SJCRH30 (cell line): ENCODE results near the gene LAMA4. TPM values are rescaled to one million over a fixed set of nuclear protein-coding genes. Genes with fewer than 3 reads are reported as not detected.

ENCODE experiments used
- DNase-seq, 2 experiments: peaks; one replicate each; pipeline ENCODE4 v3.0.0-alpha.2; 2015 to 2020
- H3K27ac ChIP-seq: fragments of 250-450 bp; sonication (Bioruptor Pico); 2 replicates; pipeline ENCODE4 v1.5.1; 2020; ENCODE audit warnings: mild to moderate bottlenecking, moderate library complexity
- H3K27me3 ChIP-seq: fragments of 250-450 bp; sonication (Bioruptor Pico); 2 replicates; pipeline ENCODE4 v1.5.1; 2020; ENCODE audit warnings: mild to moderate bottlenecking, moderate library complexity
- H3K36me3 ChIP-seq: fragments of 250-450 bp; sonication (Bioruptor Pico); 2 replicates; pipeline ENCODE4 v1.5.1; 2020; ENCODE audit warnings: mild to moderate bottlenecking, moderate library complexity
- H3K4me1 ChIP-seq: fragments of 250-450 bp; sonication (Bioruptor Pico); 2 replicates; pipeline ENCODE4 v1.5.1; 2020; ENCODE audit warnings: mild to moderate bottlenecking, moderate library complexity
- H3K4me3 ChIP-seq: fragments of 250-450 bp; sonication (Bioruptor Pico); 2 replicates; pipeline ENCODE4 v1.5.1; 2020; ENCODE audit warnings: mild to moderate bottlenecking, moderate library complexity
- H3K9me3 ChIP-seq: fragments of 250-450 bp; sonication (Bioruptor Pico); replicated peaks from 2 replicates; pipeline ENCODE4 v1.5.1; 2020; ENCODE audit warnings: mild to moderate bottlenecking, moderate library complexity
- total RNA-seq: library from RNA; depleted of rRNA; stranded (reverse); fragments of >200 nt; shearing (Covaris generic); gene quantifications from 2 replicates; pipeline ENCODE4 v1.2.3, GENCODE V29; 2014

LAMA4 gene
- total RNA-seq, 1 experiment from 2014 or later = 28.5 TPM

DNA sequence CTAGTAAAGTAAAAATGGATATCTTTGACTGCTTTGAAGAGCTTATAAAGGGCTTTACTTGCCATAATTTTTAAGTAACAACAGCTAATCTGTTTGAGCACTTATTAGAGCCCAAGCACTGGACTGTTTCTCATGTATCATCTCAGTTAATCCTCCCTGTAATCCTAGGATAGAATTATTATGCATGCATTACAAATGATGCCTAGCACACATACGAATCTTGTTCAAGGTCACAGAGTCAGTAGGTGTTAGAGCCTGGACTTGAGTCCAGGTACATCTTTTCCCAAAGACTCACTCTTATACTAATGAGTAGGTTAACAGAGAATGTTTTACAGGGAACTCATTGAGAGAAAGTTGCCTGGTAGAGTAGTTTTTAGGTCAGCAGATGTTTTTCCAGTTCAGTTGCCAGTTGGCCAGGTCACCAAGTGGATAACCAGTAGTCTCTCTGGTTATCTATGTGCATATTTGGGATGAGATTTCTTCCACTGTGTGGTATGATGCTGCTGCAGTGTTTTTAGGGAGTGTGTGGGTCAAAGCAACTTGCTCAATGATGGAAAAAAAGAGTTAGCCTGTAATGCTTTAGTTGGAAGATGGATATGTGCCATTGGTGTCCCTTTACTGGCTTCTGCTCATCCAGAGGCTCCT is 32.3 kb upstream of the LAMA4 start:
- Histone ChIP-seq H3K4me3 (no peak overlapping the region), H3K27me3 (no peaks in the 10 kb centered on the region), H3K4me1 (peaks cover 56% of the 10 kb centered on the region), H3K36me3 (no peaks in the 10 kb centered on the region), H3K9me3 (no peaks in the 10 kb centered on the region), H3K27ac (peak overlapping the region; percentile 84; the same call in 1 of the 2 replicates)
- no peak for DNase-seq

DNA sequence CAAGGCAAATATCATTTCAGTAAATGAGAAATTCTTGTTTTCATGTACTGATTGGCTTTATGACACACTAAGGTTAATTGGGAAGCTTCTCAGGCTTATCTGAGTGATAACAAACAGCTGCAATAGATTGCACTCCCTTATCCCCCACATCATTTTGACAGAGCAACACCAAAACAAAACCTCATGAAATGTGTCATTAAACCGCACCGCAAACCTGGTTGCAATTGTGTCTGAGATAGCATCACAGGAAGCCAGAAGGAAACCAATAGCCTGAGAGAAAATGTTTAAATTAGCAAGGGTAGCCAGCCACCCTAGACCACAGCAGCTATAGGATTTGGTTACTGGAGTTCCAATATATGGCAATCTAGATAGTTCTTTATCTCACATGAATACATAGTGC is 31.6 kb upstream of the LAMA4 start:
- H3K27ac ChIP-seq = no peak overlapping the region
- H3K27me3 ChIP-seq = no peaks in the 10 kb centered on the region
- no peaks in the 10 kb centered on the region for H3K9me3 ChIP-seq
- no peak overlapping the region for H3K4me3 ChIP-seq
- H3K4me1 ChIP-seq = peaks cover 58% of the 10 kb centered on the region
- H3K36me3 ChIP-seq = no peaks in the 10 kb centered on the region
- peak in 1 of 2 experiments; percentile 35 for DNase-seq

DNA sequence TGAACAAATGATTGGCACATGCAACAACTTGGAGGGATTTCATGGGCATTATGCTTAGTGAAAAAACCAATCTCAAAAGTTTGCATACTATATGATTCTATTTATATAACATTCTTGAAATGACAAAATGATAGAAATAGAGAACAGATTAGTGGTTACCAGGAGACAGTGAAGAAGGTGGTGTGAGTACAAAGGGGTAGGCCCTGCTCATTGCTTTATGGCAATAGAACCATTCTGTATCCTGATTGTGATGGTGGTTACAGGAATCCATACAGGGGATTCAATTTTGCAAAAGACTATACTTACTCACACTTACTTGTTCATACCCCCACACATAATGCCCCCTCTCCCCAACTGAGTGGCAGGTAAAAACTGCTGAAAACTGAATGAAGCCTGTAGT is 30.2 kb upstream of the LAMA4 start:
- no peaks in the 10 kb centered on the region for H3K36me3 ChIP-seq
- H3K4me1 ChIP-seq = peaks cover 64% of the 10 kb centered on the region
- H3K9me3 ChIP-seq = no peaks in the 10 kb centered on the region; the same call in 1 of the 2 replicates
- H3K27me3 ChIP-seq = no peaks in the 10 kb centered on the region
- H3K4me3 ChIP-seq = no peak overlapping the region
- no peak overlapping the region for H3K27ac ChIP-seq
- no peak for DNase-seq

DNA sequence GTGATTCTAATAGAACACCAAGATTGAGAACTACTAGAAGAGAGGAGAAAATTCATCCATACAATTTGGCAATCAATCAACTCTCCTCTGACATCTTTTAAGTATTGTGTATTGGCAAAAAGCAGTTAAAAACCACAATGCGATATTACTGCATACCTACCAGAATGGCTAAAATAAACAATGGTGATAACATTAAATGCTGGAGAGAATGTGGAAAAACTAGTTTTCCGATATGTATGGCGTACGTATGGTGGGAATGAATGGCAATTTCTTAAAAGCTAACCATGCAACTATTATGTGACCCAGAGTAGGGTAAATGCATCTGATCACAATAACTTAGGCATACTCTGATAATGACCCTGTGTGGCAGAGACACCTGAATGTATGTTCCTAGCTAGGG is 29.3 kb upstream of the LAMA4 start:
- DNase-seq = no peak
- Histone ChIP-seq H3K36me3 (no peaks in the 10 kb centered on the region), H3K9me3 (no peaks in the 10 kb centered on the region; the same call in 1 of the 2 replicates), H3K27me3 (no peaks in the 10 kb centered on the region), H3K27ac (no peak overlapping the region), H3K4me3 (no peak overlapping the region), H3K4me1 (peaks cover 59% of the 10 kb centered on the region)

DNA sequence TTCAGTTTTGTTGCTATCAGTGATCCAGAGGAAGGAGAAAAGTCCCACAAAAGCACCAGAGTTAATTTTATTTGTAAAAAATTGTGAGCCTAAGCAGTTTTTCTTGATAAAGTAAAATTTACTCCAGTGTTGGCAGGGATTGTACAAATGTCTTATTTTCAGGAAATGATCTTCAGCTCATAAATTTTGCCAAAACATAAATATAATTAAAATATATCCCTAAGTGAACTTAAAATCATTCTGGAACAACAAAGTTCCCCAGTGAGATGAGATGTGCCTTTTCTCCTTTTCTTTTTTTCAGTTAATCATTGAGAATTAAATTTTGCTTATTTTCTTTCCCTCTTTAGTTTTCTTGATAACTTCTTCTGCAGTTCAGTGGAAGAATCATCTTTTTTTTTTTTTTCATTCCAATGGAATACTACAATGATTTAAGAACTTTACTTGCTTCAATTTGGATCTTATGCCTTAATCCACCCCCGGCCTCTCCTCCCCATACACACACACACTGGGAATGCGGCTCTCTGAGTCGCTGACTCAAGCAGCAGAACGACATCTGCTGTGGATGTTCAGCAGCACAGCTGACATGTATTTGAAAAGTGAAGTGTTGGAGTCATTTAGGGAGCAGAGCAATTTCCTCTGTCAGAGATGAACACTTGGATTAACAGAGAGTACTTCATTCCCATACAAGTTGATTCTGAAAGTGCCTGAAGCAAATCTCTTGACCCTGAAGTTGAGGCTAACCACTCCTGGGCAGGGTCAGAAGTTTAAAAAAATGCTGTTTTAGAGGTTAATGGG is 27.7 kb upstream of the LAMA4 start:
- H3K4me3 ChIP-seq = no peak overlapping the region
- H3K4me1 ChIP-seq = peaks cover 43% of the 10 kb centered on the region
- peak overlapping the region; percentile 48 for H3K27ac ChIP-seq
- H3K27me3 ChIP-seq = no peaks in the 10 kb centered on the region
- DNase-seq = peak; percentile 88 to 93
- H3K36me3 ChIP-seq = no peaks in the 10 kb centered on the region
- H3K9me3 ChIP-seq = no peaks in the 10 kb centered on the region; the same call in 1 of the 2 replicates

DNA sequence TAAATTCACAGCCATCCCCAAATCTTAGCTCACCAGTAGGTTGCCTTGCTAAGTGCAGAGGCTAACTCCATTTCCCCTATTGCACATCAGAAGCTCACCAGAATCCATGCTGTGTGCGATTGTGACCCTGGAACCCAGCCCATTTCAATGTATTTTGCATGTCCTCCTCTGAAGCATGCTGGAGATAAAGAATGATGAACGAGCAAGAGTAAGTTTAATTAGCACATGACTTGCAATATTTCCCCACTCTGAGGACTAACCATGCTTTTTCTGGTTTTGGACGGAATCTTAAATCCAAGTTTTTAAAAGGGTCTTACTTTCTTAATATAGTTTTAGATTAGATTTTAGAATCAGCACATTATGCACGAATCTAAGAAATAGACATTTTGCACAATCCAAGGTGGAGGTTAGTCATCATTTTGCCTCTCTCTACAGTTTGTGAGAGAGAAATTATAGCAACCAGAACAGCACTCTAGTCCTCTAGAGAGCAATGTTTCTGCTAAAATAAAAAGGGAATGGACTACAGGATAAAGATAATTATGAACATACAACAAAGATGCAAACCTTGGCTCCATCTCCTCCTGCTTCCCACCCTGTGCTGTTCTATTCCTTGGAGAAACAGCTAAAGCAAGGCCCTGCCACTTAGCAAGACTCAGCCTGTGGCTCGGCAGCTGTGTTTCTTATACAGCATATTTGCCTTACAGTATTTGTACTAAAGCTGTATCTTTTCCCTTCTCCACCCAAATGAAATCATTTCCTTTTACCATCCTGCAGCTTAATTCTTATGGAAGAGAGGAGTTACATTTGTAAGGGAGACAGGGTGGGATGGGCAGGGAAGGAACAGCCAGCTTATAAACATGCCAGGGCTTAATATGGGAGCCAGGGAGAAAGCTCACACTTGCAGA is 24.9 kb upstream of the LAMA4 start:
- Histone ChIP-seq H3K27me3 (no peaks in the 10 kb centered on the region), H3K4me1 (peaks cover 30% of the 10 kb centered on the region), H3K4me3 (no peak overlapping the region), H3K27ac (no peak overlapping the region), H3K36me3 (no peaks in the 10 kb centered on the region), H3K9me3 (no peaks in the 10 kb centered on the region; the same call in 1 of the 2 replicates)
- no peak for DNase-seq

DNA sequence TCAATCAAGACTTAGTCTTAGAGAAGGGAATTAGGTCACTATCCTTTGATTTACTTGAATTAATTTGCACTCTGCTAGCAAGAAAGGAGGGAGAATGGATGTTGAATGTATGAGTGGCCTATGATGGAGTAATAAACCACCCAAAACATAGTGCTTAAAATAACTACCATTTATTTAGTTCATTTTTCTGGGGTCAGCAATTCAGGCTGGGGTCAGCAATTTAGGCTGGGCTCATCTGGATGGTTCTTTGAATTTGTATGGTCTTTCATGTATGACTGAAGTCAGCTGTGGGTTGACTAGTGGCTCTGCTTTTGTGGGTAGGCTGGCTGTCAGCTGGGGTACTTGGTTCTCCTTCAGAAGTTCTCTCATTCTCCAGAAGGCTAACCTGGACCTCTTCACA is 21.0 kb upstream of the LAMA4 start:
- no peak overlapping the region for H3K27ac ChIP-seq

DNA sequence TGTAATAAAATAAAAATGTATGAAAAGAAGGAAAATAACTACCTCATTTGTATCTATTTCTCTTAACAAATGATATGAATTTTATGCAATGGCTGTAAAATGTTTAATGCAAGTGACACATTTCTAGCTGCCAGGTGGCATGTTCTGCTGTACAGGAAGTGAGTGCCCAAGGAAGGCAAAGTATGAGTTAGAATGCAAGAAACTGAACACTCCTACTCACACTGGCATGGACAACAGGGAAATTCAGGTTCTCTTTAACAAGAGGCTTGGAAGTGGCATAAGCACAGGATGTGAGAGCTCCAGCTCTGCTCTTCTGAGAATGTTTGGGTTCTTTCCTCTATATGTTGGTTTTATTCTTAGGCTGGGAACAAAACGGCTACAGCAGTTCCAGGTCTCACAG is 20.4 kb upstream of the LAMA4 start:
- H3K27me3 ChIP-seq = no peaks in the 10 kb centered on the region
- no peak overlapping the region for H3K27ac ChIP-seq
- H3K4me3 ChIP-seq = no peak overlapping the region
- H3K9me3 ChIP-seq = no peaks in the 10 kb centered on the region
- no peaks in the 10 kb centered on the region for H3K36me3 ChIP-seq
- no peak for DNase-seq
- peaks cover 12% of the 10 kb centered on the region; the same call in 1 of the 2 replicates for H3K4me1 ChIP-seq

More for the DNA sequence above, 21.0 kb upstream of the LAMA4 start:
- no peaks in the 10 kb centered on the region for H3K9me3 ChIP-seq
- no peak for DNase-seq
- H3K27me3 ChIP-seq = no peaks in the 10 kb centered on the region
- H3K36me3 ChIP-seq = no peaks in the 10 kb centered on the region
- H3K4me3 ChIP-seq = no peak overlapping the region
- peaks cover 13% of the 10 kb centered on the region; the same call in 1 of the 2 replicates for H3K4me1 ChIP-seq

DNA sequence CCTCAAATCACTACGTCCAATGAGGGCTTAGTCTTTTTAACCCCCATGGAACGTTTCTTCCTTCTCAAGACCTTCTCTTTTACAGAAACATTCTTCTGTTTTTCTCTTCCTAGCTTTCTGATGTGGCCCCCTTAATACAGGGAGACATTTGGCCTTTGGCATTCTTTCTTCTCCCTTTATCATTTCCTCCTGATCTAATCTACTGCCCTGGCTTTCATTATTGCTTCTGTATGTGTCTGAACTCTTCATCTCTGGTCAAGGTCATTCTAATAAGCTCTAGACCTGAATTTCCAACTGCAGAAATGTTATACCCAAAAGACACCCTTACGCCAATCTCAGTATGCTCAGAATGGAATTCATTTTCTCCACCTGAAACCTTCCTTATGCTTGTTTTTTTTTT is 18.4 kb upstream of the LAMA4 start:
- Histone ChIP-seq H3K27ac (no peak overlapping the region), H3K4me3 (no peak overlapping the region), H3K4me1 (peaks cover 6% of the 10 kb centered on the region; the same call in 1 of the 2 replicates), H3K27me3 (no peaks in the 10 kb centered on the region), H3K9me3 (no peaks in the 10 kb centered on the region), H3K36me3 (no peaks in the 10 kb centered on the region)
- no peak for DNase-seq

DNA sequence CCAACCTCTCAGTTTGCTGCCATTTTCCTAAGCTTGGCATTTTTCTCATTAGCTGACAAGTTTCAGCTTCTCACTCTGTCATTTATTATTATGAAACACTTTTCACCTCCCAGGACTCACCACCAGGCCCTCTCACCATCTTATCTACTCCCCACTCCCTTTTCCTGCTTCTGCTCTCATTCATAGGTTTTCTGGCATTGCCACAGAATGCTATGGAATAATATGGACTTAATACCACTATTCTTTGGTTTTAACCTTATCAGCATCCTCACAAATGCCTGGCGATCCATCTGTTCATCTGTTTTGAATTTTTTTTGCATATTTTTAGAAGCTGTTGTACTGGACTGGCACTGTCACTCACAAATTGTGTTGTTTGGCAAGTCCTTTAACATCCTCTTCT is 16.4 kb upstream of the LAMA4 start:
- Histone ChIP-seq H3K36me3 (no peaks in the 10 kb centered on the region), H3K9me3 (no peaks in the 10 kb centered on the region), H3K4me1 (peaks cover 6% of the 10 kb centered on the region; the same call in 1 of the 2 replicates), H3K27me3 (no peaks in the 10 kb centered on the region), H3K27ac (no peak overlapping the region), H3K4me3 (no peak overlapping the region)
- DNase-seq = no peak

DNA sequence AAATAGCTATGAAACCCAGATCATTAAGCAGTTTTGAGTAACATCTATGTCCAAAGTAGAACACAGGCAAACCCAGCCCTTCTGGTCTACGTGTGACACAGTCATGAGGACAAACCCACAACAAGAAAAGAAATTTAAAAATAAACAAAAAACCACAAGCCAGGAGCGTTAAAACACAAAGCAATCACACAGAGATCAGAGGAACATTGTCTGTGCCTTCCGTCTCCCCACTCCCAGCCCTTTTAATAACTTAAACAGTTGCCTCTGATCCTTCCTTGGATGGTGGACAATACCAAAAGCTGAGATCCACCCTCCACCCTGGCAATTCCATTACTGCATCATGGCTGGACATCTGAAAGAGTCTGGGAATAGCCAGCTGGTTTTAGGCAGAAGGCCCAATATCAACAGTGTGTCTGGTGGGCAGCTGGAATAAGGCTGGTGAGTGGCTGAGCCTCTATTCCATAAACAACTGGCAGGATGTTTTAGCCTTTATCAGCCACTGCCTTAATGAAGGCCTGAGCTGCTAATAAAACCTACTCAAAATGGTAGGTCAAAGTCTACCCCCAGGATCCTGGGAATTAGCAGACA is 15.7 kb upstream of the LAMA4 start:
- Histone ChIP-seq H3K27ac (no peak overlapping the region), H3K27me3 (no peaks in the 10 kb centered on the region), H3K4me1 (peaks cover 6% of the 10 kb centered on the region; the same call in 1 of the 2 replicates), H3K4me3 (no peak overlapping the region), H3K36me3 (no peaks in the 10 kb centered on the region), H3K9me3 (no peaks in the 10 kb centered on the region)
- DNase-seq = no peak

DNA sequence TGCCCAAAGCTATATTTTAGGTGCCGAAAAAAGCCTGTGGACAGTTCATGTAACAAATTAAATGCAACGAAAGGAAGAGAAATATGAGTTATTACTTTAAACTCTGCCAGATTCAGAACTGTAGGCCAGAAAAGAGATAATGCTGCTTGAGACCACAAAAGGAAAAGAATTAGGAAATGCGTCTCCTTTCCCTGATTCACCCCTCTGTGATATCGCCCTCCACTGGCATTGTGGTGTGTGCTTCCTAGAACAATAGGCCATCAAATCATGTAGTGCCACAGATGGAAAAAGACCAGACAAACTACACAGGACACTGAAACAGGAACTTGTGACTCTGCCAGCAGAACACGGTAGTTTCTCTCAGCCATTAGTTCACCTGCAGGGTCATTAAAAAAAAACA is 14.7 kb upstream of the LAMA4 start:
- no peak overlapping the region for H3K27ac ChIP-seq
- peaks cover 6% of the 10 kb centered on the region; the same call in 1 of the 2 replicates for H3K4me1 ChIP-seq
- DNase-seq = no peak
- H3K9me3 ChIP-seq = no peaks in the 10 kb centered on the region
- H3K36me3 ChIP-seq = no peaks in the 10 kb centered on the region
- no peaks in the 10 kb centered on the region for H3K27me3 ChIP-seq
- no peak overlapping the region for H3K4me3 ChIP-seq

DNA sequence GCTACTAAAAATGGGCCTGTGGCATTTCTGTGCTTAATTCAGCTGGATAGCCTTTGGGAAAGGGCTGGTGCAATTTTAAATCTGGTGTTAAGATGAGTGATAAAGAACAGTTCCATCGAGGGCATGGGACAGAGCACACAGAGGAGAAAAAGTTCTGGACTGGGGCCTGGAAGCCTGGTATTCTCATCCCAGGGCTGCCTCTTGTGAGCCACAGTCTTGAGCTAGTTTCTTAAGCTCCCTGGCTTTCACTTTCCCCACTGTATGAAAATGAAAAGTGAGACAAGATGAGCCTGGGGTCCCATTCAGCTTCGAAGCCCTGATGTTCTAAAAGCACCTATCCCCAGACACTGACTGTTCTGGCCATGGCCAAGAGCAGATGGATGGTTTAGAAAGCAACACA is 14.3 kb upstream of the LAMA4 start:
- no peak overlapping the region for H3K27ac ChIP-seq
- H3K36me3 ChIP-seq = no peaks in the 10 kb centered on the region
- peaks cover 6% of the 10 kb centered on the region; the same call in 1 of the 2 replicates for H3K4me1 ChIP-seq

DNA sequence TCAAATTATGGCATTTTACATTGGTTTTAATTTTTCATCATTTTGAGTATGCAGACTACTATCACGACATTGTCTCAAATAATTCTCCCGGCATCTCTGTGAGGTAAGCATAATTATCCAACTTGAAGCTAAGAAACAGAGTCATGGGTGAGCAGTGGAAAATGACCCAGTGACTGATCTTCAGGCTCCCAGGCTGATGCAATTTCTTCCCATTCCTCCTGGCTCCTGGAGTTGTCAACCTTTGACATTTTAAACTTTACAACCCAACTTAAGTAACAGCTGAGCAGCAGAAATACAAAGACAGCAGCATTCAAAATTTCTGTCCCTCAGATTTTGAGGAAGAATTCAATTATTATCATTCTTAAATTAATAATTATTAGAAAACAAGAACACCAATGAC is 13.7 kb upstream of the LAMA4 start:
- DNase-seq = no peak

More for the DNA sequence above, 14.3 kb upstream of the LAMA4 start:
- Histone ChIP-seq H3K27me3 (no peaks in the 10 kb centered on the region), H3K4me3 (no peak overlapping the region), H3K9me3 (no peaks in the 10 kb centered on the region)
- no peak for DNase-seq

More for the DNA sequence above, 13.7 kb upstream of the LAMA4 start:
- H3K4me1 ChIP-seq = peaks cover 6% of the 10 kb centered on the region; the same call in 1 of the 2 replicates
- no peak overlapping the region for H3K4me3 ChIP-seq
- no peaks in the 10 kb centered on the region for H3K36me3 ChIP-seq
- no peaks in the 10 kb centered on the region for H3K9me3 ChIP-seq
- no peaks in the 10 kb centered on the region for H3K27me3 ChIP-seq
- H3K27ac ChIP-seq = no peak overlapping the region
